Activated B cell treated with CpG ODN at 0.5 μM for 24 hours (primary cell): ENCODE data around the gene SERPINA10. TPM values are rescaled to one million over a fixed set of nuclear protein-coding genes. Genes with fewer than 3 reads are reported as not detected.
"Not testable (repeated sequence)": the region's sequence is repeated elsewhere in the genome, so short reads cannot be mapped to it uniquely, and the experiment has no call there.

ENCODE experiments used
- ATAC-seq: fragments of 200-7000 bp; cut with Tn5 transposase; one replicate; pipeline ENCODE4 v1.10.0; 2021; ENCODE audit warnings: low read depth, mild to moderate bottlenecking, moderate library complexity
- CTCF ChIA-PET: fragments of 350-600 bp; sonication (Branson Sonifier 250); formaldehyde crosslinking; loops from one replicate; lab custom pipeline; 2021; ENCODE audit warnings: antibody characterized with exemption; lab: Charles Lee
- POLR2A ChIA-PET: fragments of 350-600 bp; sonication (Branson Sonifier 250); formaldehyde crosslinking; loops from one replicate; lab custom pipeline; 2021; ENCODE audit warnings: antibody characterized with exemption; lab: Charles Lee
- DNase-seq: peaks from one replicate; pipeline ENCODE4 v3.0.0; 2022
- H3K27ac Mint-ChIP-seq: one replicate; pipeline ENCODE4 v1.8.0; 2020; ENCODE audit warnings: mixed read lengths
- H3K27me3 Mint-ChIP-seq: one replicate; pipeline ENCODE4 v1.8.0; 2021; ENCODE audit warnings: mixed read lengths
- H3K36me3 Mint-ChIP-seq: one replicate; pipeline ENCODE4 v1.8.0; 2021; ENCODE audit warnings: low read depth, mixed read lengths
- H3K4me1 Mint-ChIP-seq: one replicate; pipeline ENCODE4 v1.8.0; 2021; ENCODE audit warnings: mixed read lengths
- H3K4me3 Mint-ChIP-seq: one replicate; pipeline ENCODE4 v1.8.0; 2020; ENCODE audit warnings: mild to moderate bottlenecking, mixed read lengths
- H3K9me3 Mint-ChIP-seq: one replicate; pipeline ENCODE4 v1.8.0; 2020; ENCODE audit warnings: mixed read lengths
- CTCF ChIP-seq: fragments of 200-600 bp; IDR thresholded peaks from one replicate; pipeline ENCODE4 v1.8.0; 2022; ENCODE audit warnings: antibody characterized with exemption, mild to moderate bottlenecking
- intact Hi-C: fragments of 100-400 bp; cut with micrococcal nuclease; formaldehyde crosslinking; loops from one replicate; pipeline ENCODE4 v1.15.1; 2024
- total RNA-seq: library from RNA; stranded (reverse); gene quantifications from 2 replicates; pipeline ENCODE4 v1.2.3, GENCODE V29; 2022

Gene SERPINA10
- total RNA-seq, 1 donor from 2014 or later = not detected

GRCh38 chr14:94306047-94306978 is 13.2 kb upstream of the SERPINA10 start:
- no peak for TF ChIP-seq CTCF
- no peaks in the 10 kb centered on the region for H3K4me1 Mint-ChIP-seq
- H3K27me3 Mint-ChIP-seq = no peaks in the 10 kb centered on the region
- H3K36me3 Mint-ChIP-seq = no peaks in the 10 kb centered on the region
- H3K27ac Mint-ChIP-seq = no peak overlapping the region
- ChIA-PET CTCF (no interaction called here), POLR2A (no interaction called here)
- DNase-seq (no peak), ATAC-seq (no peak)
- peaks cover 21% of the 10 kb centered on the region for H3K9me3 Mint-ChIP-seq
- intact Hi-C loops = no loop called here
- H3K4me3 Mint-ChIP-seq = no peak overlapping the region

- Mint-ChIP-seq H3K4me1 (no peaks in the 10 kb centered on the region), H3K27ac (no peak overlapping the region), H3K36me3 (no peaks in the 10 kb centered on the region), H3K4me3 (no peak overlapping the region), H3K27me3 (no peaks in the 10 kb centered on the region), H3K9me3 (peaks cover 21% of the 10 kb centered on the region)
- no peak for DNase-seq
- POLR2A ChIA-PET = no interaction called here
- intact Hi-C loops = no loop called here
- ATAC-seq = no peak
- CTCF ChIA-PET = no interaction called here
- no peak for TF ChIP-seq CTCF
Observed at GRCh38 chr14:94305620-94306019, 12.6 kb upstream of the SERPINA10 start.

- Mint-ChIP-seq H3K27me3 (no peaks in the 10 kb centered on the region), H3K9me3 (peaks cover 21% of the 10 kb centered on the region), H3K36me3 (no peaks in the 10 kb centered on the region), H3K27ac (no peak overlapping the region), H3K4me1 (no peaks in the 10 kb centered on the region), H3K4me3 (no peak overlapping the region)
- ChIA-PET POLR2A (no interaction called here), CTCF (no interaction called here)
- ATAC-seq (no peak), DNase-seq (no peak)
- no peak for TF ChIP-seq CTCF
- intact Hi-C loops = no loop called here
Observed at GRCh38 chr14:94304243-94304642, 11.2 kb upstream of the SERPINA10 start.

GRCh38 chr14:94303111-94303510 is 10.0 kb upstream of the SERPINA10 start:
- DNase-seq (no peak), ATAC-seq (no peak)
- H3K27ac Mint-ChIP-seq = no peak overlapping the region
- H3K4me1 Mint-ChIP-seq = no peaks in the 10 kb centered on the region
- H3K9me3 Mint-ChIP-seq = peaks cover 14% of the 10 kb centered on the region
- H3K27me3 Mint-ChIP-seq = no peaks in the 10 kb centered on the region
- H3K36me3 Mint-ChIP-seq = no peaks in the 10 kb centered on the region
- H3K4me3 Mint-ChIP-seq = no peak overlapping the region
- intact Hi-C loops = no loop called here
- POLR2A ChIA-PET = no interaction called here
- CTCF ChIA-PET = no interaction called here
- no peak for TF ChIP-seq CTCF

GRCh38 chr14:94298130-94298529 is 5.1 kb upstream of the SERPINA10 start:
- Mint-ChIP-seq H3K4me3 (no peak overlapping the region), H3K9me3 (no peaks in the 10 kb centered on the region), H3K4me1 (no peaks in the 10 kb centered on the region), H3K27me3 (no peaks in the 10 kb centered on the region), H3K27ac (no peak overlapping the region), H3K36me3 (no peaks in the 10 kb centered on the region)
- no peak for DNase-seq
- ChIA-PET CTCF (no interaction called here), POLR2A (no interaction called here)
- no peak for ATAC-seq
- TF ChIP-seq CTCF = no peak
- intact Hi-C loops = no loop called here

- H3K36me3 Mint-ChIP-seq, ATAC-seq, H3K9me3 Mint-ChIP-seq, H3K4me3 Mint-ChIP-seq, H3K27me3 Mint-ChIP-seq, POLR2A ChIA-PET, CTCF ChIA-PET, intact Hi-C loops, DNase-seq, H3K27ac Mint-ChIP-seq, H3K4me1 Mint-ChIP-seq: not testable (repeated sequence)
Observed at GRCh38 chr14:94296181-94296545, 3.1 kb upstream of the SERPINA10 start.
